GM19351 (cell line): Measurements from ENCODE around the gene INSM1.

Experiments used
- ATAC-seq: cut with Tn5 transposase; IDR thresholded peaks from one replicate; pipeline ENCODE4 v1.9.1; 2021; ENCODE audit warnings: mild to moderate bottlenecking, moderate library complexity; ENCODE audit not compliant: unreplicated experiment

INSM1 gene

DNA sequence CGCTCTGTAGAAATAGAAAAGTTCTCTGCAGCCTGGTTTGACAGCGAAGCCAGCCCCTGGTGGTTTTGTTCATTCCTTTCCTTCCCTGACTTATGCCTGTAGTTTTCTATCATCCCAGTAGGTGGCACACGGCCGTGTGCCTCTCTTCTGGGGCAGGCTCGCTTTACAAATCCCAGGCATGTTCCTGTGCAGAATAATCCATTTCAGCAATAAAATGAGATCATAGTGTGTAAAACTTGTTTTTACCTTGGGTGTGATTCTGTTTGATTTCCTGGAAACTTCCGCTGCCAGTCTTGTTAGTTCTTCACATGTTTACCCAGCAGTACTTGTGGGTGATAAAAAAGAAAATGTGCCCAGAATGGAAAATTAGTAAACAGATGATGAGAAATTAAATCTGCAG lies 7.4 kb upstream of the INSM1 start:
- ATAC-seq, result no peak

DNA sequence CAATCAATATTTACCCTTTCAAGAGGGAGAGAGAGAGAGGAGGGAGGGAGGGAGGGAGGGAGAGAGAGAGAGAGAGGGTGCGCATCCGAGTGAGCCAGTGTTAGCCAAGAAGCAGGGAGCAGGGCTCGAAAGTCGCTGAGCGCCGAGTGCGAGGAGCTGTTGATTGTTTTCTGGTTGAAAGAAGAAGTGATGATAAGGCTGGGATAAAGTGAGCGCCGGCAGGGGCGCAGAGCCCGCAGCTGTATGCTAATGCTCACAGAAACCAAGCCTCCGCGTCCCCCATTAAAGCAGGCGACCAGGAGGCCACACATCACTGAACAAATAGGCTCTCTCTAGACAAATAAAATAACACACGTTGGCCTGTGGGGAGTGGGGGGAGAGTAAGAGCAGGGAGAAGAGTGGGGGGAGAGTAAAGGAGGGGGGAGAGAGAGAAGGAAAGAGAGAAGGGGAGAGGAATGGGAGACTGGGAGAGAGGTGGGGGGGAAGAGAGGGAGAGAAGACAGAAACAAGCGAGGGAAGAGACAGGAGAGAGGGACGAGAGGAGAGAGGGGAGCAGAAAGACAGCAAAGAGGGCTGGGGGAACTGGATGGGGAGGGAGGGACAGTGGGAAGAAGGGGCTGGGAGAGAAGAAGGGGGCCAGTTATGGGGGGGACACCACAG lies 5.0 kb upstream of the INSM1 start:
- no peak for ATAC-seq

DNA sequence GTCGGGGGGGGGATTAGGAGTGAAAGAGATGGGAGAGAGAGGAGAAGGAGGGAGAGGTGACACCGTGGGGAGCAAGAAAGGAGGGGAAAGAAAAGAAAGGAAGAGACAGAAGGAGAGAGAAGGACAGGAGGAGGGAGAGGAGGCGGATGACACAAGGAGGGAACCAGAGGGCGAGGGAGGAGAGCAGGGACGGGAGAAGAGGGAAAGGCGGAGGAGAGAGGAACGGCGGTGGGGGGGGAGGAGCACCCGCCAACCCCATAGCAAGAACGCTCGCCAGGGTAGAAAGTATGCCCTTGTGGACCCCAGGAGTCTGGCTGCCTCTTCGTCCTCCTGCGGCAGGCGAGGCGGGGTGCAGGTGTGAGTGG lies 4.5 kb upstream of the INSM1 start:
- ATAC-seq, result no peak

DNA sequence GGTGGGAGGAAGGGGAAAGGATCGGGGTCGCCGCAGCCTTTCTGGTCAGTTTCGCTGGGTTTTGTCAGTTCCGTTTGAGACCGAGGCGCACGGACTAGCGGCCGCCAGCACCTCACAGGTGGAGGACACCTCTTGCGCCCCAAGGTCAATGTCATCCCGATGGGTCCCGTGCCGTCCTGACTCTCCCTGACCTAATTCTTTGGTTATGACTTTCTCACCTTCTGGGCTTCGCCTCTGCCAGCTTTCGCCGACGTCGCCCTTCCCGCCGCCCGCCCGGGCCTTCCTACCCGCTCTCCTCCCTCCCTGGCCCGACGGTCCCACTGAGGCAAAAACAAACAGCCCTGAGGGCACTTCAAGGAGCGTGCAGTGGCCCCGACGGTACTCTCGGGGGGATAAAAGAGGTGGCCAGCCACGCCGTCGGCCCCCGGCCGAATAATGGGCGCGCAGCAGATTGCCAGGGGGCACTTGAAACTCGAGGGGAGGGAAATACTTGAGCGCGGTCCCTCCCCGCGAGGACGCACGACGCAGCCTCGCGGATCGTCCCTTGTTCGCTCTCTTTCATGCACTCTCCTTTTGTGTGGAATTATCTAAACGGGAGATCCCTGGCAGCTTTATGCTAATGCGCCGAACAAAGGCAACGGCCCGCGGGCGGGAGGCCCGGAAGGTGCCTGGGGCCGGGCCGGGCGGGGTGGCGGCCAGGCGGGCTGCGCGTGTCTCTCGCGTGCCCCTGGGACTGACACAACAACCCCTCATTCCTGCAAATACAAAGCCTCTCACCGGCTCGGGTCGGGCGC lies 3.9 kb upstream of the INSM1 start:
- no peak for ATAC-seq

DNA sequence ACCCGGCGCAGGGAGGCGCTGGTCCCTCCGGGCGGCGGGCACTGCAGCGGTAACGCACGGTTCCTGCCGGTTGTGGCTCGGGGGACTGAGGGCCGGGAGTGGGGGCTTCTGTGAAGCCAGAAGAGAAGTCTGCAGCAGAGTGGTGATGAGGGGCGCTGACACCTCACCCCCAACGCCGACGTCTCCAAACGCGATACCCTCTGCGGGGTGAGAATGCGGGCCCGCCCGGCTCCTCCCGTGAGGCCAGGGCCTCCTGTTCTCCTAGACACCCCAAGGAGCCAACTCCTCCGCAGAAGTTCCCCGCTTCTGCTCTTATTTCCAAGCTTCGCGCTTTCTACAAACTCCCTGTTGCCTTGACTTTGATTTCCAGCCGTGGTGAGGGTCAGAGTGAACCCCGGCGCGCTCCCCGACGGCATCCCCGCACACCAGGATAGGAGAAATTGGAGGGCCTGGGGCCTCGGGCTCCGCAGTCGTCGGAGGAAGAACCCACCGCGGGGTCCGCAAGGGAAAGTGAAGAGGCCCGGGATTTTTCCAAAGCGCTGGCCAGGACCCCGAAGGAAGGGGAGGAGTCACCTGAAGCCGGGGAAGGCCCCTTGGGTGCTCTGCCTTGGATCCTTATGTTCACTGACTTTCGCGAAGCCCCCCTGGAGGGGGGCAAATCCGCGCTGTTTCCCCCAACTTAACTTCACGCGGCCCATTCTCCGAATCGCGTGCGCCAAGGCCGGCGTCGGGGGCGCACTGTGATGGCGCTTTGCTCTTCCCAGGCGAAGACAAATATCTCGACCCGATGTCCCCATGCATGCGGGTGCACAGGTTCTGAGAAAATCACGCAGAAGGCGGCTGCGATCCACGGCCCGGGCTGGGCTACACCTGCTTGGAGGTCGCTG lies 3.1 kb upstream of the INSM1 start:
- ATAC-seq, result no peak

DNA sequence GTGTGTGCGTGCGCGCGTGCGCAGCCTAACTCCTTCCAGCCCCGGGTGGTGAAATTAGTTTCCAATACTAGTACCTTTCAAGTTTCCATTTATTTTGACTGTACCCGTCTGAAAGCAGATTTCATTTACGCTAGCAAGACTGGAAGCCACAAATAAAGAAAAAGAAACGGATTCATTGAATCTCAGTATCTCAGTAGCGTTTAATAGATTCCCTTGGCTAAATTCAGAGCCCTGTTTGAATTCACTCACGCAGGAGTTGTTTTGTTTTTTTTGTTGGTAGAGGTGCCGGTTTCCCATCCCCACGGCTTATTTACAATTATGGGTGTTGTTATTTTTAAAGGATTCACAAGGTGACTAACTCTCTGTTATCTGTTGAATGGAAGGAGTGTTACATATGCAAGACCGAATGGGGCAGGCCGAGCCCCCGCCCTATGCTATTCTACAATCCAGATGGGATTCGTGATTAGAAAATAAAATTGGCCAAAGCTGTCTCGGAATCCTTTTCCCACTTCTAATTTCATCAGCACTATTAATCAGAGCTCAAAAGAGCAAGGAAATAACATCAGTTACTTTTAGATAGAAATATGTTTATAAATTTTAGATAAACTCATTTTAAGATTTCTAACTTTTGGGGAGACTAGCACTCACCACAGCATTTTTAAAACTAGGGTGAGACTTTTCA lies 2.3 kb upstream of the INSM1 start:
- ATAC-seq, result no peak

DNA sequence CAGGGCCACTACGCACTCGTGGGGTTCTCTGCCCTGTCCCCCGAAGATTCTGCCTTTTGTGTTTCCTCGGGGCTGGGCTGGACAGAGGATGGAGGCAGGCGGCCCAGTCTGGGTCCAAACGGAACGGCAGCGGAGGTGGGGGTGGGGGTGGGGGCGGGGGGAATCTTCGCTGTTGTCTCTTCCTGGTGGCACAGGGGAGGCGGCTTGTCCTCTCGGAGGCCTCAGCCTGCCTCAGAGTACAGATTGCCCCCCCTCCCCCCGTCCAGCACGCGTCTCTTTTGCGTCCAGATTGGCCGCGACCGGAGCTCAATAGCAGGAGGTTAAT lies 1.4 kb upstream of the INSM1 start:
- no peak for ATAC-seq

DNA sequence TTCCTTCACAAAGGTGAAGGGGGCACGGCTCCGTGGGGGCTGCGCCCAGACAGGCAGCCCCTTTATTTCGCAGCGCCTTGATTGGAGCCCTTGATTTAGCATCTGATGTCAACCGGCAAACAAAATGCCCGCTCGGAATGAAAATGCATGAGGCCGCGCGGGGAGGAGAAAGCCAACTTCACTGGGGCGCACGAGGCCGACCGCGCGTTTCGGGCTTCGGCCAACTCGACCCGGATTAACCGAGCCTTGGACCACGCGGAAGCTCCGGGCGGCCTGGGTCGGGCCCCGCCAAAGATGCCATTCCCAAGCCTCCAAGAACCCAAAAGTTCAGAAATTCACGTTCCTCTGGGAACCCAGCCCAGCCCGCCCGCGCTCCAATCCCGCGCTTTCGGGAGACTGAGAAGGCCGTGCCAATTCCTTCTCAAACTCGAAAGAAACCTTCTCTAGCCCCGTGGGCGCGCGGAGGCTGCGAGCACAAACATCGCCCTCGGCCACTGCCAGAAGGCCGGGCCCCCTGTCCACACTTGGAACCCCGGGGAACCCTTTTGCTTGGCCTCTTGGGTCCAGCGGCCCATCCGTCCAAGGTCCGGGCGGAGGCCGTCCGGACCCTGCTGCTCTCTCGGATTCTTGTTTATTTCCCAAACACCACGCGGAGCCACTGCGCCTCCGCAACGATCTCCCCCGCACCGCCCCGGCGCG lies 879 bp upstream of the INSM1 start:
- no peak for ATAC-seq

DNA sequence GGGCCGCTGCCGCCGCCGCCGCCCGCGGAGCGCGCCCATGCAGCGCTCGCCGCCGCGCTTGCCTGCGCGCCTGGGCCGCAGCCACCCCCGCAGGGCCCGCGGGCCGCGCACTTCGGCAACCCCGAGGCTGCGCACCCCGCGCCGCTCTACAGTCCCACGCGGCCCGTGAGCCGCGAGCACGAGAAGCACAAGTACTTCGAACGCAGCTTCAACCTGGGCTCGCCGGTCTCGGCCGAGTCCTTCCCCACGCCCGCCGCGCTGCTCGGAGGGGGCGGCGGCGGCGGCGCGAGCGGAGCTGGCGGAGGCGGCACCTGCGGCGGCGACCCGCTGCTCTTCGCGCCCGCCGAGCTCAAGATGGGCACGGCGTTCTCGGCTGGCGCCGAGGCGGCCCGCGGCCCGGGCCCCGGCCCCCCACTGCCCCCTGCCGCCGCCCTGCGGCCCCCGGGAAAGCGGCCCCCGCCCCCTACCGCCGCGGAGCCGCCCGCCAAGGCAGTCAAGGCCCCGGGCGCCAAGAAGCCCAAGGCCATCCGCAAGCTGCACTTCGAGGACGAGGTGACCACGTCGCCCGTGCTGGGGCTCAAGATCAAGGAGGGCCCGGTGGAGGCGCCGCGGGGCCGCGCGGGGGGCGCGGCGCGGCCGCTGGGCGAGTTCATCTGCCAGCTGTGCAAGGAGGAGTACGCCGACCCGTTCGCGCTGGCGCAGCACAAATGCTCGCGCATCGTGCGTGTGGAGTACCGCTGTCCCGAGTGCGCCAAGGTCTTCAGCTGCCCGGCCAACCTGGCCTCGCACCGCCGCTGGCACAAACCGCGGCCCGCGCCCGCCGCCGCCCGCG lies 730 bp downstream of the INSM1 start:
- ATAC-seq, result peak; percentile 39

DNA sequence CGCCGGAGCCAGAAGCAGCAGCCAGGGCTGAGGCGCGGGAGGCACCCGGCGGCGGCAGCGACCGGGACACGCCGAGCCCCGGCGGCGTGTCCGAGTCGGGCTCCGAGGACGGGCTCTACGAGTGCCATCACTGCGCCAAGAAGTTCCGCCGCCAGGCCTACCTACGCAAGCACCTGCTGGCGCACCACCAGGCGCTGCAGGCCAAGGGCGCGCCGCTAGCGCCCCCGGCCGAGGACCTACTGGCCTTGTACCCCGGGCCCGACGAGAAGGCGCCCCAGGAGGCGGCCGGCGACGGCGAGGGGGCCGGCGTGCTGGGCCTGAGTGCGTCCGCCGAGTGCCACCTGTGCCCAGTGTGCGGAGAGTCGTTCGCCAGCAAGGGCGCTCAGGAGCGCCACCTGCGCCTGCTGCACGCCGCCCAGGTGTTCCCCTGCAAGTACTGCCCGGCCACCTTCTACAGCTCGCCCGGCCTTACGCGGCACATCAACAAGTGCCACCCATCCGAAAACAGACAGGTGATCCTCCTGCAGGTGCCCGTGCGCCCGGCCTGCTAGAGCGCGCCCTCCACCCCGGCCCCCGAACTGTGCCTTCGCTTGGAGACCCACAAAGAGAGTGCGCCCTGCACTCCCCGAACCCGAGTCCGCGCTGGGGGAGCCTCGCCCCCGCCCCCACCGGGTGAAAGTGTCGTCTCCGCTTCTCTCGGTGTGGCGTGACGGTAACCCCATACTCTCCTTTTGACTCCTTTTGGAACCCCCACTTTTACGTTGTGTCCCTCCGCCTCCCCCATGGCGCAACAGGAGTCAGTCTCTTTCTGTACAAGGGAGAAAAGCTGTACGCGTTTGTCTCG lies 1.6 kb downstream of the INSM1 start:
- no peak for ATAC-seq

DNA sequence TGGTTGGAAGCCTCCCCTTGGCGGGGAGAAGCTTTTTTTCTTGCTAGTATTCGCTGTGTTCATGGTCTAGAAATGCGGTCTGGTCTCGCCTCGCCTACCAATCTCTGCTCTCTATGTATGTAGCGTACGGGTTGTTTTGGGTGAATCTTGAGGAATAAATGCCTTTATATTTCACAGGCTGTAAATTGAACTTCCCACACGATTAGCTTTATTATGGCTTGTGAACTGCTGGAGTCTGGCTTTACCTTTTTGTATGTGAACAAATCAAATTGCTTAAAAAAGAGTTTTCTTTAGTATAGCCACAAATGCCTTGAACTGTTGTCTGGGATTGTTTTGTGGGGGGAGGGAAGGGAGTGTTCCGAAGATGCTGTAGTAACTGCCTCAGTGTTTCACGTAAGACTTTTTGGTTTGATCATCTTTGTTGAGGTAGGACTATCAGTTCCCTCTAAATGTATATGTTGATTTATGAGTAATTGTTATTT lies 2.2 kb downstream of the INSM1 start:
- ATAC-seq, result no peak

DNA sequence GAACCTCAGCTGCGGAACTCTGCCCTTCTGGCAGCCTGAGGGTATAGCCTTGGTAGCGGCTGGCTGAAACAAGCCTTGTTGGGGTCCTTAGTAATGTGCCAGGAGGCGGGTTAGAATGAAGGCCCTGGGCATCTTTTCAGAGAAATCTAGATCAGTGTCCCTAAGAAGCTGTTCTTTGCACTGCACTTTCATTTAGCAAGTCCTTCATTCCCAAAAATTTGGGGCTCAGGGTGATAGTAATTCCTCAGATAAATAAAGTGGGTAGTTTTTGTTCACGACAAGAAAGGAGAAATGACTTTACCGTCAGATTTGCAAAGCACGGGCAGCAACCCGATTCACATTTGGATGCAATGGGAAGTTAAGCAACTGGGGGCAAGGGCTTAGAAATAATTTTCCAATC lies 3.2 kb downstream of the INSM1 start:
- ATAC-seq, result no peak

DNA sequence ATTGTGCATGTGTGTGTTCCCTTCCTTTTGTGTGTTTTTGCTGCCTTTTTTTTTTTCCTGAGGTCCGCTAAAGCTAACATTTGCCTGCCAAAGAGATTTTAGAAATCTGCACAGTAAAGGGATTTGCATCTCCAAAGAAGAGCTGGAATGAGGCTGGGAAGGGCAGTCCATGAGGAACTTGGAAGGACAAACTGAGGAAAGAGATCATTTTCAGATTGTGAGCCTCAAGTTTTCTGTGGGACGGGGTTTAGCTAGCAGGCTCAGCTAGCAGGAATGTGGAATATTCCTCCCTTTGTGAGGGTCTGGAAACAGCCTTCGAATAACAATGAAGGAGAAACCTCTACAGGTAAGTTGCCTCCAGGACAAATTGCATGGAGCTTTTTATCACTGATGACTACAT lies 3.8 kb downstream of the INSM1 start:
- no peak for ATAC-seq

DNA sequence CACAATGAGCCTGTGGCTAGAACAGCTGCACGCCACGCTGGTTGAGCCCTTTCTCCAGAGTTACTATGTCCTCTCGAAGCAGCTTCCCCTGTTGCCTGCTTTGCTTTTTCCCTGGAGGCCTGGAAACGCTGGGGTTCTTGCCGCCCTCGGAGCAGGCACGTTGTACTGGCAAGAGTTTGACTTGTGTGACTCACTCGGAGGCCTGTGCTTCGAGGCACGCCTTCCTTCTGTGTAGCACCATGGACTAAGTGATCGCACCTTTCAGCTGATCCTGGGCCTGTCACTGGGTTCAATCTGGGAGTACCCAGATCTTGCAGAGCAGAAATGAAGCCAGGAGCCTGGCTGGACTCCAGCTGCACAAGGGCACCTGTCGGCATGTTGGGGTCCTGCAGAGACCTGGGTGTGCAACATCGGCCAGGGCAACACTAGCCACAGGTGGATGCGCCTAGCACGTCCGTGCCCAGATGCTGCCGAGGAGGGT lies 5.2 kb downstream of the INSM1 start:
- no peak for ATAC-seq

DNA sequence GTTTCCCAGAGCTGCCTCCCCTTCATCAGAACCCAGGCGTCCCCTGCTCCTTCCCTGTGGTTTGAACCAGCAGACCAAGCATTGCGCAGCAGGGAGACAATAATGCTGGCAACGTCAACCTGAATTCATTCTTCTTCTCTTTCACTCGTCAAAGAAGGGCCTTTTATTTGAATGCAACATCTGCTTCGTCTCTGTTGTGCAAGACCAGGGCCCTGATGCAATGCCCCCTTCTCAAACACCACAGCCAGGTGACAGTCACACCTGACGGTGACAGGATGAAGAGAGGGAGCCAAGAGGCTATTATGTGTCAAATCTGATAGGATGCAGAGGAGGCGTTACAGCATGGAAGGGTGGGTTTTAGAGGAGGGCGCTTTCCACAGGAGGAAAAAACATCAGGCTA lies 8.0 kb downstream of the INSM1 start:
- ATAC-seq, result no peak

DNA sequence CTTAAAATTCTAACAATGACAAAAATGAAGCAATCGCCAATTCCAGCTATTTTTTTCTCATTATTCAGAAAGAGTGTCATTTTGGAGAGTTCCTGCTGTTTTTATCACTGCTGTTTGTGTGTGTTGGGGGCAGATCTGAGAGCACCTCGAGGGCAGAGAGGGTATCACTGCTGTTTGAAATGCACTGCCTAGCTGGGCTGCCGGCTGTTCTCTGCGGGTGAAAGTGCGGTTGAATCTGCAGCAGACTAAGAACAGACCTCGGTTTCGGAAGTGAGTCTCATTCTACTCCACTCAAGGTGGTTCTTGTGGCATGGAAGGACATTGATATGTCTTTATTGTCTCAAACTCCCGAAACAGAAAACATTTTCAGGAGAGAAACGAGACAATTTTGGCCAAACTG lies 18.3 kb downstream of the INSM1 start:
- no peak for ATAC-seq

DNA sequence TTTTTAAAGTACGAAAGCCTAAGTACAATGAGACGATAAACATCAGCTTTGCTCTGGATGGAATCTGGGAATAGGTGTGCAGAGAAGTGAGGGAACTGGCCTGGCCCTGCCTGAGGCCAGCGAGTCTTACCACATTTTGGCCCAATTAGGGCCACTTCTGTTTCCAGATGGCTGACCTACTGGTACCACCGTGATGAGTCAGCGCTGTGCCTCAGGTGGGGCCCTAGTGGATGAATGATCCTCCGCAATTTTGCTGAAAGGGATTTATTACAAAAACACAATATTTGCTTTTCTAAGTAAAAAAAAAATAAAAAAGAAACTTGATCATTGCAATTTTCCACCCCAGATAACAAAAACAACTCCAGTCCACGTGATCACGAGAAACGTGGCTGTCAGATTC lies 22.5 kb downstream of the INSM1 start:
- no peak for ATAC-seq

DNA sequence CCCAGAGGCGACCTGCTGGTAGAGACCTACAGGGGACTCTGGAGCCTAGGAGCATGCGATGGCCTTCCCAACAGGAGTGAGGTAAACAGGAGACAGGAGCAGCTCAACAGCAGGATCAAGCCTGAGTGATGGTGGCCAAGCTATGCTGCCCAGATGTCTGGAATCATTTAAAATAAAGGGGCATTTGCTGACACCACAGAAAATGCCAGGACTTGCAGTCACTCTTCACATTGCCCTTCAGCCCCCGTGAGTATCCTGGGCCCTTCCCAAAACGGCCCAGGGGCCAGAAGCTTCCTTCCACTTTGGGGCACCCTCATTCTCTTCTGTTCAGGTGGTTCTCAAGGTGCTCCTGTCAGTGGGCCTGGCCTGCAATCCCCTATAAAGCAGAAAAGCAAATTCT lies 23.2 kb downstream of the INSM1 start:
- ATAC-seq, result no peak

DNA sequence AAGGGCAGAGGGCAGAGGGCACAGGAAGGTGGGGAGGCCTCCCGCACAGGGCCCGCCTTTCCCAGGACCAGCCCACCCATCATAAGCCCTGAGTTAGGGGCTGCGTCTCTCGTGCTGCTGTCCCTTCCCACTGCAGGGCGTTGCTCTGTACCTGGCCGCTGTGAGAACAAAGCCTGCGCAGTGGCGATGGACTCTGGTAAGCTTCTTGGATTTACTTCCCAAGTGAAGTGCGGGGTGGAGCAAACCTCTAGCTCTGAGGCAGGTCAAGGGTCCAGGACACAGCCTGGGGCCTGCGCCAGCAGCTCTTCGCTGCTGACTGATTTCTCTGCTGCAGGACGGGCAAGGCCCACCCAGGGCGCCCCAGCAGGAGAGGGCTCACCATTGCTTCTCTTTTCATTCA lies 23.9 kb downstream of the INSM1 start:
- ATAC-seq, result no peak
